H1 (cell line): Measurements from ENCODE around the gene GPR150. TPM values are rescaled to one million over a fixed set of nuclear protein-coding genes. Genes with fewer than 3 reads are reported as not detected.

Experiments
- CTCF ChIA-PET: fragments of 300-600 bp; sonication (Branson Sonifier 250); formaldehyde crosslinking; loops from one replicate; lab custom pipeline; 2021; ENCODE audit not compliant: partially characterized antibody; lab: Charles Lee
- POLR2A ChIA-PET: fragments of 300-600 bp; sonication (Branson Sonifier 250); formaldehyde crosslinking; loops from one replicate; lab custom pipeline; 2021; ENCODE audit warnings: inconsistent platforms; ENCODE audit not compliant: partially characterized antibody; lab: Charles Lee
- DNase-seq, 2 experiments: peaks; one replicate each; pipeline versions ENCODE4 v3.0.0 to v3.0.0-alpha.2; 2010 to 2022; ENCODE audit warnings: low spot score in 2 of 2, low read depth in 1 of 2, mixed read lengths in 1 of 2
- FAIRE-seq: peaks from 2 replicates; lab custom pipeline; 2011; peaks lifted over from hg19 to GRCh38; lab: Jason Lieb, UNC
- H2AFZ ChIP-seq: 2 replicates; pipeline ENCODE4 v1.8.1; 2012; ENCODE audit warnings: low read length, inconsistent platforms
- H2AK5ac ChIP-seq: 2 replicates; pipeline ENCODE4 v1.6.1; 2013; ENCODE audit warnings: low read depth, low read length
- H2BK120ac ChIP-seq: replicated peaks from 2 replicates; pipeline ENCODE3; 2013; ENCODE audit warnings: low read depth, low read length, inconsistent platforms
- H2BK12ac ChIP-seq: 2 replicates; pipeline ENCODE4 v1.6.1; 2013; ENCODE audit warnings: low read depth, low read length
- H2BK15ac ChIP-seq: 2 replicates; pipeline ENCODE4 v1.6.1; 2013; ENCODE audit warnings: low read length
- H2BK20ac ChIP-seq: 2 replicates; pipeline ENCODE4 v1.6.1; 2013; ENCODE audit warnings: low read length
- H2BK5ac ChIP-seq: 2 replicates; pipeline ENCODE4 v1.6.1; 2013; ENCODE audit warnings: low read depth, low read length
- H3K14ac ChIP-seq: 2 replicates; pipeline ENCODE4 v1.6.1; 2013; ENCODE audit warnings: inconsistent platforms; ENCODE audit not compliant: insufficient read length
- H3K18ac ChIP-seq: 2 replicates; pipeline ENCODE4 v1.6.1; 2013; ENCODE audit warnings: low read length; ENCODE audit errors: extremely low read depth
- H3K23ac ChIP-seq: 2 replicates; pipeline ENCODE4 v1.6.1; 2013; ENCODE audit warnings: inconsistent platforms; ENCODE audit not compliant: insufficient read length
- H3K23me2 ChIP-seq: 2 replicates; pipeline ENCODE4 v1.6.1; 2013; ENCODE audit warnings: low read depth, low read length
- H3K27ac ChIP-seq: 2 replicates; pipeline ENCODE4 v1.6.1; 2011; ENCODE audit warnings: low read depth, low read length, inconsistent platforms
- H3K27me3 ChIP-seq, 4 experiments: replicated peaks in 1 of 4; 1 replicate in 1 of 4; 2 replicates in 3 of 4; pipeline versions ENCODE4 v1.6.1 to v1.8.1; 2011 to 2013; ENCODE audit warnings: low read length in 3 of 4, mild to moderate bottlenecking in 3 of 4, inconsistent platforms in 2 of 4, mixed read lengths in 2 of 4, moderate library complexity in 1 of 4; ENCODE audit not compliant: control insufficient read depth in 3 of 4, insufficient read depth in 3 of 4; ENCODE audit errors: extremely low read depth in 1 of 4
- H3K36me3 ChIP-seq, 4 experiments: 2 replicates each; pipeline versions ENCODE4 v1.6.1 to v1.8.1; 2011 to 2013; ENCODE audit warnings: mild to moderate bottlenecking in 4 of 4, low read length in 3 of 4, moderate library complexity in 2 of 4, control low read depth in 1 of 4, inconsistent platforms in 1 of 4; ENCODE audit not compliant: insufficient read depth in 4 of 4, control insufficient read depth in 2 of 4
- H3K4ac ChIP-seq: replicated peaks from 2 replicates; pipeline ENCODE3; 2013; ENCODE audit warnings: low read length, low read depth, mixed read lengths, inconsistent platforms; ENCODE audit not compliant: insufficient read length
- H3K4me1 ChIP-seq, 4 experiments: replicated peaks in 1 of 4; 1 replicate in 1 of 4; 2 replicates in 3 of 4; pipeline versions ENCODE4 v1.6.1 to v1.8.1; 2011 to 2013; ENCODE audit warnings: low read length in 3 of 4, inconsistent platforms in 2 of 4, mixed read lengths in 1 of 4; ENCODE audit not compliant: insufficient read depth in 4 of 4, control insufficient read depth in 3 of 4
- H3K4me2 ChIP-seq, 2 experiments: 2 replicates each; pipeline versions ENCODE4 v1.6.1 to v1.8.1; 2011 to 2013; ENCODE audit warnings: low read depth in 2 of 2, low read length in 2 of 2, control low read depth in 1 of 2, inconsistent platforms in 1 of 2, mild to moderate bottlenecking in 1 of 2; ENCODE audit not compliant: insufficient read depth in 1 of 2
- H3K4me3 ChIP-seq, 4 experiments: fragments of 200-600, 300-600 bp in 1 of 4; sonication (generic), shearing (Covaris generic), sonication (Bioruptor Twin) in 1 of 4; 2 replicates each; pipeline versions ENCODE4 v1.5.1 to v1.8.1; 2011 to 2016; ENCODE audit warnings: low read length in 4 of 4, low read depth in 3 of 4, control low read depth in 2 of 4, inconsistent platforms in 2 of 4, mild to moderate bottlenecking in 2 of 4, mixed read lengths in 1 of 4, moderate library complexity in 1 of 4; ENCODE audit not compliant: insufficient read depth in 2 of 4; ENCODE audit errors: extremely low read depth in 1 of 4
- H3K56ac ChIP-seq: replicated peaks from 2 replicates; pipeline ENCODE3; 2013; ENCODE audit warnings: low read depth, mild to moderate bottlenecking, mixed read lengths, low read length, inconsistent platforms; ENCODE audit not compliant: insufficient read length
- H3K79me1 ChIP-seq: 2 replicates; pipeline ENCODE4 v1.6.1; 2013; ENCODE audit warnings: low read depth, low read length, control low read depth
- H3K79me2 ChIP-seq, 2 experiments: 2 replicates each; pipeline versions ENCODE4 v1.6.1 to v1.8.1; 2012 to 2013; ENCODE audit warnings: low read length in 2 of 2, mild to moderate bottlenecking in 2 of 2, inconsistent platforms in 1 of 2; ENCODE audit not compliant: insufficient read depth in 2 of 2, control insufficient read depth in 1 of 2
- H3K9ac ChIP-seq, 4 experiments: replicated peaks in 1 of 4; 1 replicate in 1 of 4; 2 replicates in 3 of 4; pipeline versions ENCODE4 v1.6.1 to v1.8.1; 2011 to 2013; ENCODE audit warnings: low read depth in 3 of 4, low read length in 3 of 4, control low read depth in 2 of 4, mild to moderate bottlenecking in 2 of 4, moderate library complexity in 2 of 4, inconsistent platforms in 1 of 4; ENCODE audit errors: extremely low read depth in 1 of 4
- H3K9me3 ChIP-seq, 2 experiments: 2 replicates each; pipeline versions ENCODE4 v1.6.1 to v1.8.1; 2012 to 2013; ENCODE audit warnings: mild to moderate bottlenecking in 2 of 2, moderate library complexity in 2 of 2, control low read depth in 1 of 2, inconsistent platforms in 1 of 2, low read depth in 1 of 2, low read length in 1 of 2, mixed read lengths in 1 of 2; ENCODE audit not compliant: insufficient read depth in 2 of 2
- H4K20me1 ChIP-seq, 2 experiments: replicated peaks in 1 of 2; 2 replicates each; pipeline versions ENCODE3 to v1.8.1; 2011 to 2013; ENCODE audit warnings: inconsistent platforms in 2 of 2, low read length in 2 of 2, mild to moderate bottlenecking in 1 of 2; ENCODE audit not compliant: insufficient read depth in 2 of 2, control insufficient read depth in 1 of 2
- H4K5ac ChIP-seq: 2 replicates; pipeline ENCODE4 v1.6.1; 2013; ENCODE audit warnings: low read length, low read depth, mixed read lengths, inconsistent platforms; ENCODE audit not compliant: insufficient read length
- H4K8ac ChIP-seq: 2 replicates; pipeline ENCODE4 v1.8.0; 2013; ENCODE audit warnings: mild to moderate bottlenecking, moderate library complexity, low read length, inconsistent platforms; ENCODE audit not compliant: insufficient read depth; ENCODE audit errors: extremely low read depth
- H4K91ac ChIP-seq: replicated peaks from 2 replicates; pipeline ENCODE3; 2013; ENCODE audit warnings: low read length, mixed read lengths, inconsistent platforms; ENCODE audit not compliant: insufficient read length
- TBP ChIP-seq: IDR thresholded peaks from 2 replicates; pipeline ENCODE4 v1.6.1; 2011; ENCODE audit warnings: low read depth, low read length, improper control_type of control experiment
- WGBS, 2 experiments: shearing (Covaris generic) in 1 of 2; methylation state at CpG; one replicate each; pipeline versions ENCODE4 v1.1.6 to v1.1.7; 2013 to 2015; ENCODE audit warnings: low lambda C conversion rate in 2 of 2, mixed read lengths in 2 of 2, inconsistent platforms in 1 of 2, low coverage in 1 of 2, missing lambda C conversion rate in 1 of 2; ENCODE audit not compliant: insufficient replicate concordance in 2 of 2, insufficient coverage in 1 of 2, insufficient read length in 1 of 2; ENCODE audit errors: extremely low coverage in 1 of 2, missing lambda C conversion rate in 1 of 2; 5-methylcytosine and 5-hydroxymethylcytosine counted together
- polyA plus RNA-seq, 7 experiments: library from polyadenylated mRNA; depleted of rRNA in 3 of 7; stranded (reverse) in 5 of 7; unstranded in 2 of 7; fragments of >200 nt in 5 of 7; fragments of 200-250 nt in 2 of 7; gene quantifications; 1 replicate in 5 of 7; 2 replicates in 1 of 7; 4 replicates in 1 of 7; pipeline versions ENCODE4 v1.2.1 to v1.2.3, GENCODE V29; 2011 to 2013; ENCODE audit warnings: missing spikeins in 2 of 7, mixed read lengths in 2 of 7
- total RNA-seq: library from RNA; stranded (reverse); fragmentation: NEBNext Ultra II Directional; extraction: Animal tissue kit (Norgen Biotek cat#: 25700); gene quantifications from 2 replicates; pipeline ENCODE4 v1.2.1, GENCODE V29; 2021

GPR150 gene
- total and polyA plus RNA-seq, 2 of the 8 experiments (the other 6 are each of a cell fraction or from before 2014, with no cell fraction given): 0.14 TPM; not detected in 1

DNA sequence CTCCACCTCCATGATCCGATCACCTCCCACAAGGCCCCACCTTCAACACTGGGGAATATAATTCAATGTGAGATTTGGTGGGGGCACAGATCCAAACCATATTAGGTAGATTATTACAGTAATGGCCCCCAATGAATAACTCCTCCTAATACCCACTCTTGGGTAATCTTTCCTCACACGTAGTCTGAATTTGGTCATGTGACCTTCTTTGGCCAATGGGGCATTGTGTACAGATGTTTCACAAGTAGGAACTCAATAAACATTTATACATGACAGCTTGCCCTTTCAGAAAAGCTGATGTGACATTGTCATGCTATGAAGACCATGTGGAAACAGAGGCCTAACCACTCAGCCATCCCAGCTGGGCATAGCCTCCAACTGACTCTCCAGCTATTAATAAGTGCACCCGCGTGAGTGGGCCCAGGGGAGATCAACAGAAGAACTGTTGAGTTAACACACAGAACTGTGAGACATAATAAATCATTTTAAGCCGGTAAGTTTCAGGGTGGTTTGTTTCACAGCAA, 10.6 kb downstream of the GPR150 start:
- Histone ChIP-seq H2BK120ac (no peak overlapping the region), H3K4me2 (no peak overlapping the region), H2BK5ac (no peak overlapping the region), H4K91ac (no peak overlapping the region), H3K4me3 (no peak overlapping the region), H2BK12ac (no peak overlapping the region), H3K27me3 (no peaks in the 10 kb centered on the region), H2BK20ac (no peak overlapping the region), H3K79me2 (no peaks in the 10 kb centered on the region), H4K8ac (no peak overlapping the region), H3K56ac (no peak overlapping the region), H3K4ac (no peak overlapping the region), H2AK5ac (no peak overlapping the region), H3K14ac (no peak overlapping the region), H2BK15ac (no peak overlapping the region), H3K23ac (no peak overlapping the region), H3K9me3 (peaks cover 13 to 20% of the 10 kb centered on the region in 2 experiments), H3K27ac (no peak overlapping the region), H4K20me1 (no peaks in the 10 kb centered on the region), H3K79me1 (no peaks in the 10 kb centered on the region), H3K9ac (no peak overlapping the region), H3K36me3 (no peaks in the 10 kb centered on the region), H3K23me2 (no peaks in the 10 kb centered on the region), H2AFZ (no peak overlapping the region), H3K4me1 (no peaks in the 10 kb centered on the region), H3K18ac (no peak overlapping the region), H4K5ac (no peak overlapping the region)
- TF ChIP-seq TBP: no peak
- FAIRE-seq (no peak), DNase-seq (no peak)
- ChIA-PET CTCF (interaction anchor here (0.9 to 1.3 kb wide), 2 partner anchors 17 to 23 kb away, joined by 3 to 7 read pairs; partner anchors contain the start of gene RFESD), POLR2A (interaction anchor here (0.9 kb wide), 1 partner anchor 9 kb away, joined by 4 read pairs; no protein-coding TSS in a partner anchor)
- WGBS, 2 experiments: 89% methylated on average over 5 of the region's 5 CpGs; no CpG with 5 or more reads in 1 of the 2 experiments
